Activated B cell treated with CpG ODN at 0.5 μM for 24 hours (primary cell): ENCODE results near the gene EVC. TPM values are rescaled to one million over a fixed set of nuclear protein-coding genes. Genes with fewer than 3 reads are reported as not detected.
"Not testable (repeated sequence)": the region's sequence is repeated elsewhere in the genome, so short reads cannot be mapped to it uniquely, and the experiment has no call there.

Experiments used
- ATAC-seq: fragments of 200-7000 bp; cut with Tn5 transposase; one replicate; pipeline ENCODE4 v1.10.0; 2021; ENCODE audit warnings: low read depth, mild to moderate bottlenecking, moderate library complexity
- CTCF ChIA-PET: fragments of 350-600 bp; sonication (Branson Sonifier 250); formaldehyde crosslinking; loops from one replicate; lab custom pipeline; 2021; ENCODE audit warnings: antibody characterized with exemption; lab: Charles Lee
- POLR2A ChIA-PET: fragments of 350-600 bp; sonication (Branson Sonifier 250); formaldehyde crosslinking; loops from one replicate; lab custom pipeline; 2021; ENCODE audit warnings: antibody characterized with exemption; lab: Charles Lee
- DNase-seq: peaks from one replicate; pipeline ENCODE4 v3.0.0; 2022
- H3K27ac Mint-ChIP-seq: one replicate; pipeline ENCODE4 v1.8.0; 2020; ENCODE audit warnings: mixed read lengths
- H3K27me3 Mint-ChIP-seq: one replicate; pipeline ENCODE4 v1.8.0; 2021; ENCODE audit warnings: mixed read lengths
- H3K36me3 Mint-ChIP-seq: one replicate; pipeline ENCODE4 v1.8.0; 2021; ENCODE audit warnings: low read depth, mixed read lengths
- H3K4me1 Mint-ChIP-seq: one replicate; pipeline ENCODE4 v1.8.0; 2021; ENCODE audit warnings: mixed read lengths
- H3K4me3 Mint-ChIP-seq: one replicate; pipeline ENCODE4 v1.8.0; 2020; ENCODE audit warnings: mild to moderate bottlenecking, mixed read lengths
- H3K9me3 Mint-ChIP-seq: one replicate; pipeline ENCODE4 v1.8.0; 2020; ENCODE audit warnings: mixed read lengths
- intact Hi-C: fragments of 100-400 bp; cut with micrococcal nuclease; formaldehyde crosslinking; loops from one replicate; pipeline ENCODE4 v1.15.1; 2024
- total RNA-seq: library from RNA; stranded (reverse); gene quantifications from 2 replicates; pipeline ENCODE4 v1.2.3, GENCODE V29; 2022
- TF ChIP-seq, protein P1 (sequence below): fragments of 200-600 bp; IDR thresholded peaks from one replicate; pipeline ENCODE4 v1.8.0; 2022; ENCODE audit warnings: antibody characterized with exemption, mild to moderate bottlenecking

EVC gene
- total RNA-seq, 1 donor from 2014 or later: 0.16 TPM

GRCh38 chr4:5724377-5724776 is 13.4 kb downstream of the EVC start:
- TF ChIP-seq, protein P1, sequence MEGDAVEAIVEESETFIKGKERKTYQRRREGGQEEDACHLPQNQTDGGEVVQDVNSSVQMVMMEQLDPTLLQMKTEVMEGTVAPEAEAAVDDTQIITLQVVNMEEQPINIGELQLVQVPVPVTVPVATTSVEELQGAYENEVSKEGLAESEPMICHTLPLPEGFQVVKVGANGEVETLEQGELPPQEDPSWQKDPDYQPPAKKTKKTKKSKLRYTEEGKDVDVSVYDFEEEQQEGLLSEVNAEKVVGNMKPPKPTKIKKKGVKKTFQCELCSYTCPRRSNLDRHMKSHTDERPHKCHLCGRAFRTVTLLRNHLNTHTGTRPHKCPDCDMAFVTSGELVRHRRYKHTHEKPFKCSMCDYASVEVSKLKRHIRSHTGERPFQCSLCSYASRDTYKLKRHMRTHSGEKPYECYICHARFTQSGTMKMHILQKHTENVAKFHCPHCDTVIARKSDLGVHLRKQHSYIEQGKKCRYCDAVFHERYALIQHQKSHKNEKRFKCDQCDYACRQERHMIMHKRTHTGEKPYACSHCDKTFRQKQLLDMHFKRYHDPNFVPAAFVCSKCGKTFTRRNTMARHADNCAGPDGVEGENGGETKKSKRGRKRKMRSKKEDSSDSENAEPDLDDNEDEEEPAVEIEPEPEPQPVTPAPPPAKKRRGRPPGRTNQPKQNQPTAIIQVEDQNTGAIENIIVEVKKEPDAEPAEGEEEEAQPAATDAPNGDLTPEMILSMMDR: no peak
- no peak for DNase-seq
- intact Hi-C loops: no loop called here
- H3K9me3 Mint-ChIP-seq: no peaks in the 10 kb centered on the region
- H3K27me3 Mint-ChIP-seq: peaks cover 3% of the 10 kb centered on the region
- ATAC-seq: no peak
- H3K4me1 Mint-ChIP-seq: no peaks in the 10 kb centered on the region
- no peak overlapping the region for H3K4me3 Mint-ChIP-seq
- H3K27ac Mint-ChIP-seq: no peak overlapping the region
- H3K36me3 Mint-ChIP-seq: no peaks in the 10 kb centered on the region
- CTCF ChIA-PET: no interaction called here
- POLR2A ChIA-PET: no interaction called here

DNA sequence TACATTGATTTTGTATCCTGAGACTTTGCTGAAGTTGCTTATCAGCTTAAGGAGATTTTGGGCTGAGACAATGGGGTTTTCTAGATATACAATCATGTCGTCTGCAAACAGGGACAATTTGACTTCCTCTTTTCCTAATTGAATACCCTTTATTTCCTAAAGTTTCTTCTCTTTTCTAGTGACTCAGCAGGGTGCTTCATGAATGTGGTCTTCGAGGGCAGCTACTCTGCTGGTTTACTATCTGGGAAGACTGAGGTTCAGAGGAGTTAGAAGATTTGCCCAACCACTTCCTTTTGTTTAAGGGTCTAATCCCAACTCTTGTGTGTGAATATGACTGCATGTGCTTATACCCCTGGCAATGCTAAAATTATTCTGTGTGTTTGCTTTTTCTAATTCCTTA is 17.4 kb downstream of the EVC start:
- H3K9me3 Mint-ChIP-seq, H3K27ac Mint-ChIP-seq, H3K4me1 Mint-ChIP-seq, POLR2A ChIA-PET, DNase-seq, H3K4me3 Mint-ChIP-seq, CTCF ChIA-PET, intact Hi-C loops, H3K36me3 Mint-ChIP-seq, ATAC-seq, H3K27me3 Mint-ChIP-seq: not testable (repeated sequence)

DNA sequence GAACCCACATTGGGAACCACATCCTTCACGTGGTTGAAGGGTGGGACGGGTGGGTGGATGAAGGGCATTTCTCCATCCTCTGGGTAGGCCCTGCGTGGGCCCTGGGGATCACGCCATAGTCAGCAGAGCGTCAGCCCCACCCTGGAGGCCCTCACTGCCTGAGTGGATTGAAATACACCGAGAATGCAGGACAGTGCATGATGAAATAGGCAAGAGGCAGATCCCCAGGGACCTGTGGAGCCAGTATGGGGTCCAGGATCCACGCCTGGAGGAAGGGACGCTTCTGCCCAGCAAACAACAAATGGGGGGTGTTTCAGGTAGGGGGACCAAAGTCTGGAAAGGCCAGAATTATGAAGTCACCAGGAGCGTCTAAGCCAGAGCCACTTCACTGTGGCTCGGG is 19.4 kb downstream of the EVC start:
- ChIA-PET CTCF (no interaction called here), POLR2A (no interaction called here)
- TF ChIP-seq, protein P1: no peak
- Mint-ChIP-seq H3K4me3 (no peak overlapping the region), H3K4me1 (no peaks in the 10 kb centered on the region), H3K9me3 (no peaks in the 10 kb centered on the region), H3K27ac (no peak overlapping the region), H3K36me3 (no peaks in the 10 kb centered on the region), H3K27me3 (no peaks in the 10 kb centered on the region)
- DNase-seq (no peak), ATAC-seq (no peak)
- intact Hi-C loops: no loop called here

GRCh38 chr4:5730993-5731990 is 20.3 kb downstream of the EVC start:
- Mint-ChIP-seq H3K36me3 (no peaks in the 10 kb centered on the region), H3K27ac (no peak overlapping the region), H3K9me3 (no peaks in the 10 kb centered on the region), H3K4me3 (no peak overlapping the region), H3K4me1 (no peaks in the 10 kb centered on the region), H3K27me3 (no peaks in the 10 kb centered on the region)
- ATAC-seq: no peak
- POLR2A ChIA-PET: no interaction called here
- DNase-seq: no peak
- intact Hi-C loops: no loop called here
- CTCF ChIA-PET: no interaction called here
- TF ChIP-seq, protein P1: no peak

GRCh38 chr4:5732158-5732557 is 21.2 kb downstream of the EVC start:
- intact Hi-C loops: no loop called here
- no peaks in the 10 kb centered on the region for H3K27me3 Mint-ChIP-seq
- no peak for DNase-seq
- TF ChIP-seq, protein P1: no peak
- no peaks in the 10 kb centered on the region for H3K36me3 Mint-ChIP-seq
- ATAC-seq: no peak
- no peaks in the 10 kb centered on the region for H3K4me1 Mint-ChIP-seq
- no peaks in the 10 kb centered on the region for H3K9me3 Mint-ChIP-seq
- ChIA-PET CTCF (no interaction called here), POLR2A (no interaction called here)
- H3K27ac Mint-ChIP-seq: no peak overlapping the region
- no peak overlapping the region for H3K4me3 Mint-ChIP-seq
